ENCODE results near the gene MELK.

- TF ChIP-seq POLR2AphosphoS5 (IDR thresholded peaks at IDR 0.05) (no peak), CTCF (IDR thresholded peaks at IDR 0.05) (no peak), POLR2A (IDR thresholded peaks at IDR 0.05) (no peak), EP300 (IDR thresholded peaks at IDR 0.05) (no peak)
These were observed 21.6 kb upstream of the MELK start for GRCh38 chr9:36551129-36551528.
